ENCODE measurements around the gene UBL4B.

The UBL4B gene

GRCh38 chr1:110094931-110095654, 17.1 kb upstream of the UBL4B start:
- no peak overlapping the region for H3K27ac ChIP-seq (ENCODE audit: low read length)
- H3K4me3 ChIP-seq (ENCODE audit: low read length) = no peak overlapping the region
- no peaks in the 10 kb centered on the region for H3K9me3 ChIP-seq (ENCODE audit: control insufficient read depth, insufficient read depth, low read length)
- no peaks in the 10 kb centered on the region for H3K4me1 ChIP-seq (ENCODE audit: control insufficient read depth, insufficient read depth, low read length)
- H3K36me3 ChIP-seq (ENCODE audit: control insufficient read depth, insufficient read depth, low read length) = no peaks in the 10 kb centered on the region
- no peak for DNase-seq (ENCODE audit: low read depth, low spot score)
- no peaks in the 10 kb centered on the region; the same call in 1 of the 2 replicates for H3K27me3 ChIP-seq (ENCODE audit: control insufficient read depth, insufficient read depth, low read length)
- WGBS (ENCODE audit: insufficient coverage, insufficient read length) = no CpG with 5 or more reads among the region's 7 CpGs

GRCh38 chr1:110097507-110098221, 14.6 kb upstream of the UBL4B start:
- DNase-seq (ENCODE audit: low read depth, low spot score) = no peak
- H3K27me3 ChIP-seq (ENCODE audit: control insufficient read depth, insufficient read depth, low read length) = no peaks in the 10 kb centered on the region
- no peak overlapping the region for H3K4me3 ChIP-seq (ENCODE audit: low read length)
- H3K36me3 ChIP-seq (ENCODE audit: control insufficient read depth, insufficient read depth, low read length) = no peaks in the 10 kb centered on the region
- WGBS (ENCODE audit: insufficient coverage, insufficient read length) = no CpG with 5 or more reads among the region's 11 CpGs
- H3K9me3 ChIP-seq (ENCODE audit: control insufficient read depth, insufficient read depth, low read length) = no peaks in the 10 kb centered on the region
- H3K27ac ChIP-seq (ENCODE audit: low read length) = no peak overlapping the region
- H3K4me1 ChIP-seq (ENCODE audit: control insufficient read depth, insufficient read depth, low read length) = no peaks in the 10 kb centered on the region

GRCh38 chr1:110098222-110099026, 13.8 kb upstream of the UBL4B start:
- H3K9me3 ChIP-seq (ENCODE audit: control insufficient read depth, insufficient read depth, low read length) = no peaks in the 10 kb centered on the region
- no CpG with 5 or more reads among the region's 9 CpGs for WGBS (ENCODE audit: insufficient coverage, insufficient read length)
- no peak overlapping the region for H3K27ac ChIP-seq (ENCODE audit: low read length)
- no peak for DNase-seq (ENCODE audit: low read depth, low spot score)
- no peaks in the 10 kb centered on the region for H3K27me3 ChIP-seq (ENCODE audit: control insufficient read depth, insufficient read depth, low read length)
- H3K36me3 ChIP-seq (ENCODE audit: control insufficient read depth, insufficient read depth, low read length) = no peaks in the 10 kb centered on the region
- no peak overlapping the region for H3K4me3 ChIP-seq (ENCODE audit: low read length)
- H3K4me1 ChIP-seq (ENCODE audit: control insufficient read depth, insufficient read depth, low read length) = no peaks in the 10 kb centered on the region

- Histone ChIP-seq H3K36me3 (ENCODE audit: control insufficient read depth, insufficient read depth, low read length) (no peaks in the 10 kb centered on the region), H3K27ac (ENCODE audit: low read length) (no peak overlapping the region), H3K4me3 (ENCODE audit: low read length) (no peak overlapping the region), H3K4me1 (ENCODE audit: control insufficient read depth, insufficient read depth, low read length) (no peaks in the 10 kb centered on the region), H3K27me3 (ENCODE audit: control insufficient read depth, insufficient read depth, low read length) (no peaks in the 10 kb centered on the region), H3K9me3 (ENCODE audit: control insufficient read depth, insufficient read depth, low read length) (no peaks in the 10 kb centered on the region)
- no peak for DNase-seq (ENCODE audit: low read depth, low spot score)
- no CpG with 5 or more reads among the region's 2 CpGs for WGBS (ENCODE audit: insufficient coverage, insufficient read length)
Measured at GRCh38 chr1:110100335-110100734, 11.9 kb upstream of the UBL4B start.

GRCh38 chr1:110102081-110102480, 10.2 kb upstream of the UBL4B start:
- H3K36me3 ChIP-seq (ENCODE audit: control insufficient read depth, insufficient read depth, low read length) = no peaks in the 10 kb centered on the region
- no peak for DNase-seq (ENCODE audit: low read depth, low spot score)
- H3K27me3 ChIP-seq (ENCODE audit: control insufficient read depth, insufficient read depth, low read length) = no peaks in the 10 kb centered on the region
- WGBS (ENCODE audit: insufficient coverage, insufficient read length) = no CpG with 5 or more reads among the region's 7 CpGs
- H3K9me3 ChIP-seq (ENCODE audit: control insufficient read depth, insufficient read depth, low read length) = no peaks in the 10 kb centered on the region
- no peak overlapping the region for H3K27ac ChIP-seq (ENCODE audit: low read length)
- H3K4me3 ChIP-seq (ENCODE audit: low read length) = no peak overlapping the region
- H3K4me1 ChIP-seq (ENCODE audit: control insufficient read depth, insufficient read depth, low read length) = no peaks in the 10 kb centered on the region

GRCh38 chr1:110106013-110106941, 6.0 kb upstream of the UBL4B start:
- DNase-seq (ENCODE audit: low read depth, low spot score) = peak; percentile 68
- H3K27me3 ChIP-seq (ENCODE audit: control insufficient read depth, insufficient read depth, low read length) = no peaks in the 10 kb centered on the region
- no peak overlapping the region for H3K27ac ChIP-seq (ENCODE audit: low read length)
- no peak overlapping the region for H3K4me3 ChIP-seq (ENCODE audit: low read length)
- H3K36me3 ChIP-seq (ENCODE audit: control insufficient read depth, insufficient read depth, low read length) = no peaks in the 10 kb centered on the region
- no CpG with 5 or more reads among the region's 8 CpGs for WGBS (ENCODE audit: insufficient coverage, insufficient read length)
- H3K4me1 ChIP-seq (ENCODE audit: control insufficient read depth, insufficient read depth, low read length) = no peaks in the 10 kb centered on the region
- no peaks in the 10 kb centered on the region for H3K9me3 ChIP-seq (ENCODE audit: control insufficient read depth, insufficient read depth, low read length)

- no peaks in the 10 kb centered on the region for H3K27me3 ChIP-seq (ENCODE audit: control insufficient read depth, insufficient read depth, low read length)
- no peak overlapping the region for H3K27ac ChIP-seq (ENCODE audit: low read length)
- H3K4me1 ChIP-seq (ENCODE audit: control insufficient read depth, insufficient read depth, low read length) = no peaks in the 10 kb centered on the region
- no peak overlapping the region for H3K4me3 ChIP-seq (ENCODE audit: low read length)
- H3K36me3 ChIP-seq (ENCODE audit: control insufficient read depth, insufficient read depth, low read length) = no peaks in the 10 kb centered on the region
- DNase-seq (ENCODE audit: low read depth, low spot score) = no peak
- no peaks in the 10 kb centered on the region for H3K9me3 ChIP-seq (ENCODE audit: control insufficient read depth, insufficient read depth, low read length)
- 100% methylated on average over 1 of the region's 7 CpGs for WGBS (ENCODE audit: insufficient coverage, insufficient read length)
Measured at GRCh38 chr1:110107867-110108469, 4.3 kb upstream of the UBL4B start.

- Histone ChIP-seq H3K27me3 (ENCODE audit: control insufficient read depth, insufficient read depth, low read length) (no peaks in the 10 kb centered on the region), H3K27ac (ENCODE audit: low read length) (no peak overlapping the region), H3K4me3 (ENCODE audit: low read length) (no peak overlapping the region), H3K9me3 (ENCODE audit: control insufficient read depth, insufficient read depth, low read length) (no peaks in the 10 kb centered on the region), H3K36me3 (ENCODE audit: control insufficient read depth, insufficient read depth, low read length) (no peaks in the 10 kb centered on the region), H3K4me1 (ENCODE audit: control insufficient read depth, insufficient read depth, low read length) (no peaks in the 10 kb centered on the region)
- no CpG with 5 or more reads among the region's 4 CpGs for WGBS (ENCODE audit: insufficient coverage, insufficient read length)
- no peak for DNase-seq (ENCODE audit: low read depth, low spot score)
Measured at GRCh38 chr1:110111081-110111480, 1.2 kb upstream of the UBL4B start.

- Histone ChIP-seq H3K4me3 (ENCODE audit: low read length) (no peak overlapping the region), H3K36me3 (ENCODE audit: control insufficient read depth, insufficient read depth, low read length) (no peaks in the 10 kb centered on the region), H3K27ac (ENCODE audit: low read length) (no peak overlapping the region), H3K4me1 (ENCODE audit: control insufficient read depth, insufficient read depth, low read length) (no peaks in the 10 kb centered on the region), H3K9me3 (ENCODE audit: control insufficient read depth, insufficient read depth, low read length) (no peaks in the 10 kb centered on the region), H3K27me3 (ENCODE audit: control insufficient read depth, insufficient read depth, low read length) (no peaks in the 10 kb centered on the region)
- no peak for DNase-seq (ENCODE audit: low read depth, low spot score)
- no CpG with 5 or more reads among the region's 9 CpGs for WGBS (ENCODE audit: insufficient coverage, insufficient read length)
Measured at GRCh38 chr1:110112656-110113055, 413 bp downstream of the UBL4B start.

Data from iPS DF 6.9 (cell line).